Chondrocyte (in vitro differentiated cells): ENCODE measurements around the gene ZNF407. TPM values are rescaled to one million over a fixed set of nuclear protein-coding genes. Genes with fewer than 3 reads are reported as not detected.

ENCODE experiments used
- DNase-seq: peaks from one replicate; pipeline ENCODE4 v3.0.0; 2021; ENCODE audit warnings: mixed read lengths, low spot score
- H3K27ac Mint-ChIP-seq: one replicate; pipeline ENCODE4 v1.8.0; 2021; ENCODE audit warnings: mild to moderate bottlenecking, moderate library complexity, mixed read lengths; ENCODE audit not compliant: unreplicated experiment
- H3K27me3 Mint-ChIP-seq: 2 replicates; pipeline ENCODE4 v1.8.0; 2021; ENCODE audit warnings: low read depth, mixed read lengths
- H3K36me3 Mint-ChIP-seq: 2 replicates; pipeline ENCODE4 v1.8.0; 2021; ENCODE audit warnings: low read depth, mixed read lengths
- H3K4me1 Mint-ChIP-seq: 2 replicates; pipeline ENCODE4 v1.8.0; 2021; ENCODE audit warnings: low read depth, mild to moderate bottlenecking, mixed read lengths
- H3K4me3 Mint-ChIP-seq: one replicate; pipeline ENCODE4 v1.8.0; 2021; ENCODE audit warnings: mild to moderate bottlenecking, moderate library complexity, mixed read lengths; ENCODE audit not compliant: unreplicated experiment
- H3K9me3 Mint-ChIP-seq: 2 replicates; pipeline ENCODE4 v1.8.0; 2021; ENCODE audit warnings: low read depth, mixed read lengths
- CTCF ChIP-seq: fragments of 200-600 bp; sonication (generic); IDR thresholded peaks from 2 replicates; pipeline ENCODE4 v1.5.0; 2021; ENCODE audit warnings: antibody characterized with exemption, mild to moderate bottlenecking, moderate library complexity
- total RNA-seq: library from RNA; stranded (reverse); gene quantifications from 3 replicates; pipeline ENCODE4 v1.2.1, GENCODE V29; 2021

Gene ZNF407
- total RNA-seq, 1 donor from 2014 or later: 10.4 TPM

- Mint-ChIP-seq H3K4me1 (peaks cover 15% of the 10 kb centered on the region), H3K9me3 (no peaks in the 10 kb centered on the region), H3K27me3 (no peaks in the 10 kb centered on the region), H3K27ac (no peak overlapping the region), H3K36me3 (peaks cover 4% of the 10 kb centered on the region), H3K4me3 (no peak overlapping the region)
- no peak for TF ChIP-seq CTCF
- no peak for DNase-seq
Measured at GRCh38 chr18:74774486-74774885, 176.8 kb downstream of the ZNF407 start.

GRCh38 chr18:74775239-74775638 is 177.6 kb downstream of the ZNF407 start:
- DNase-seq: no peak
- H3K4me3 Mint-ChIP-seq: no peak overlapping the region
- H3K27ac Mint-ChIP-seq: no peak overlapping the region
- H3K9me3 Mint-ChIP-seq: no peaks in the 10 kb centered on the region
- TF ChIP-seq CTCF: no peak
- peaks cover 15% of the 10 kb centered on the region for H3K4me1 Mint-ChIP-seq
- no peaks in the 10 kb centered on the region for H3K27me3 Mint-ChIP-seq
- peaks cover 4% of the 10 kb centered on the region for H3K36me3 Mint-ChIP-seq

GRCh38 chr18:74778191-74778847 is 180.6 kb downstream of the ZNF407 start:
- DNase-seq: no peak
- no peaks in the 10 kb centered on the region for H3K27me3 Mint-ChIP-seq
- H3K9me3 Mint-ChIP-seq: no peaks in the 10 kb centered on the region
- H3K36me3 Mint-ChIP-seq: peaks cover 4% of the 10 kb centered on the region
- no peak overlapping the region for H3K4me3 Mint-ChIP-seq
- no peak for TF ChIP-seq CTCF
- H3K27ac Mint-ChIP-seq: no peak overlapping the region
- peaks cover 15% of the 10 kb centered on the region for H3K4me1 Mint-ChIP-seq

GRCh38 chr18:74784752-74785151 is 187.1 kb downstream of the ZNF407 start:
- Mint-ChIP-seq H3K27me3 (no peaks in the 10 kb centered on the region), H3K4me1 (no peaks in the 10 kb centered on the region), H3K27ac (no peak overlapping the region), H3K36me3 (peaks cover 2% of the 10 kb centered on the region), H3K4me3 (no peak overlapping the region), H3K9me3 (no peaks in the 10 kb centered on the region)
- no peak for TF ChIP-seq CTCF
- DNase-seq: no peak

GRCh38 chr18:74785632-74786031 is 188.0 kb downstream of the ZNF407 start:
- Mint-ChIP-seq H3K27ac (no peak overlapping the region), H3K27me3 (no peaks in the 10 kb centered on the region), H3K4me3 (no peak overlapping the region), H3K4me1 (no peaks in the 10 kb centered on the region), H3K9me3 (no peaks in the 10 kb centered on the region), H3K36me3 (peaks cover 2% of the 10 kb centered on the region)
- TF ChIP-seq CTCF: no peak
- DNase-seq: no peak
